ENCODE results near the gene CA5A.
"Not testable (repeated sequence)": the region's sequence is repeated elsewhere in the genome, so short reads cannot be mapped to it uniquely, and the experiment has no call there.

The CA5A gene

GRCh38 chr16:87909203-87909935, 27.0 kb downstream of the CA5A start:
- not testable (repeated sequence) for H3K9me3 Mint-ChIP-seq (ENCODE audit: low read depth); H3K4me1 Mint-ChIP-seq (ENCODE audit: low read depth); H3K36me3 Mint-ChIP-seq; H3K27me3 Mint-ChIP-seq
- peak overlapping the region; percentile 30 for H3K4me3 Mint-ChIP-seq
- peak overlapping the region; percentile 85 for H3K27ac Mint-ChIP-seq

GRCh38 chr16:87908101-87908500, 28.2 kb downstream of the CA5A start:
- H3K4me3 Mint-ChIP-seq; H3K9me3 Mint-ChIP-seq (ENCODE audit: low read depth); H3K36me3 Mint-ChIP-seq; H3K27me3 Mint-ChIP-seq: not testable (repeated sequence)
- Mint-ChIP-seq H3K4me1 (ENCODE audit: low read depth) (peaks cover 15% of the 10 kb centered on the region), H3K27ac (peak overlapping the region; percentile 64)

GRCh38 chr16:87905521-87905920, 30.8 kb downstream of the CA5A start:
- peaks cover 15% of the 10 kb centered on the region for H3K4me1 Mint-ChIP-seq (ENCODE audit: low read depth)
- H3K36me3 Mint-ChIP-seq; H3K9me3 Mint-ChIP-seq (ENCODE audit: low read depth); H3K4me3 Mint-ChIP-seq; H3K27me3 Mint-ChIP-seq: not testable (repeated sequence)
- H3K27ac Mint-ChIP-seq: peak overlapping the region; percentile 54

- not testable (repeated sequence) for H3K36me3 Mint-ChIP-seq; H3K9me3 Mint-ChIP-seq (ENCODE audit: low read depth); H3K27ac Mint-ChIP-seq; H3K4me3 Mint-ChIP-seq; H3K27me3 Mint-ChIP-seq
- peaks cover 15% of the 10 kb centered on the region for H3K4me1 Mint-ChIP-seq (ENCODE audit: low read depth)
Observed at GRCh38 chr16:87904963-87905362, 31.4 kb downstream of the CA5A start.

- Mint-ChIP-seq H3K4me1 (ENCODE audit: low read depth) (peaks cover 42% of the 10 kb centered on the region), H3K27ac (peak overlapping the region; percentile 46)
- not testable (repeated sequence) for H3K27me3 Mint-ChIP-seq; H3K36me3 Mint-ChIP-seq; H3K4me3 Mint-ChIP-seq; H3K9me3 Mint-ChIP-seq (ENCODE audit: low read depth)
Observed at GRCh38 chr16:87900489-87900888, 35.8 kb downstream of the CA5A start.

- no peaks in the 10 kb centered on the region for H3K9me3 Mint-ChIP-seq (ENCODE audit: low read depth)
- peak overlapping the region; percentile 72 for H3K4me3 Mint-ChIP-seq
- no peaks in the 10 kb centered on the region for H3K27me3 Mint-ChIP-seq
- H3K4me1 Mint-ChIP-seq (ENCODE audit: low read depth): peaks cover 49% of the 10 kb centered on the region
- H3K27ac Mint-ChIP-seq: peak overlapping the region; percentile 100
- H3K36me3 Mint-ChIP-seq: no peaks in the 10 kb centered on the region
Observed at GRCh38 chr16:87897521-87898505, 38.5 kb downstream of the CA5A start.

- Mint-ChIP-seq H3K27ac (peak overlapping the region; percentile 100), H3K4me1 (ENCODE audit: low read depth) (peaks cover 49% of the 10 kb centered on the region), H3K4me3 (peak overlapping the region; percentile 72)
- H3K27me3 Mint-ChIP-seq; H3K9me3 Mint-ChIP-seq (ENCODE audit: low read depth); H3K36me3 Mint-ChIP-seq: not testable (repeated sequence)
Observed at GRCh38 chr16:87896924-87897520, 39.3 kb downstream of the CA5A start.

- peaks cover 49% of the 10 kb centered on the region for H3K4me1 Mint-ChIP-seq (ENCODE audit: low read depth)
- not testable (repeated sequence) for H3K9me3 Mint-ChIP-seq (ENCODE audit: low read depth); H3K27me3 Mint-ChIP-seq; H3K36me3 Mint-ChIP-seq
- peak overlapping the region; percentile 79 for H3K4me3 Mint-ChIP-seq
- H3K27ac Mint-ChIP-seq: peak overlapping the region; percentile 100
Observed at GRCh38 chr16:87896176-87896890, 40.0 kb downstream of the CA5A start.

GRCh38 chr16:87895641-87896141, 40.6 kb downstream of the CA5A start:
- Mint-ChIP-seq H3K36me3 (no peaks in the 10 kb centered on the region), H3K4me1 (ENCODE audit: low read depth) (peaks cover 49% of the 10 kb centered on the region), H3K27me3 (no peaks in the 10 kb centered on the region), H3K27ac (peak overlapping the region; percentile 100), H3K4me3 (peak overlapping the region; percentile 79), H3K9me3 (ENCODE audit: low read depth) (no peaks in the 10 kb centered on the region)

GRCh38 chr16:87894005-87894404, 42.3 kb downstream of the CA5A start:
- Mint-ChIP-seq H3K27ac (peak overlapping the region; percentile 100), H3K4me1 (ENCODE audit: low read depth) (peaks cover 49% of the 10 kb centered on the region)
- not testable (repeated sequence) for H3K36me3 Mint-ChIP-seq; H3K27me3 Mint-ChIP-seq; H3K9me3 Mint-ChIP-seq (ENCODE audit: low read depth); H3K4me3 Mint-ChIP-seq

GRCh38 chr16:87891764-87892163, 44.6 kb downstream of the CA5A start:
- H3K4me3 Mint-ChIP-seq: no peak overlapping the region
- no peaks in the 10 kb centered on the region for H3K27me3 Mint-ChIP-seq
- no peak overlapping the region for H3K27ac Mint-ChIP-seq
- H3K36me3 Mint-ChIP-seq: peaks cover 3% of the 10 kb centered on the region
- peaks cover 3% of the 10 kb centered on the region for H3K9me3 Mint-ChIP-seq (ENCODE audit: low read depth)
- peaks cover 29% of the 10 kb centered on the region for H3K4me1 Mint-ChIP-seq (ENCODE audit: low read depth)

GRCh38 chr16:87889762-87890161, 46.6 kb downstream of the CA5A start:
- not testable (repeated sequence) for H3K27ac Mint-ChIP-seq; H3K9me3 Mint-ChIP-seq (ENCODE audit: low read depth); H3K27me3 Mint-ChIP-seq; H3K4me3 Mint-ChIP-seq; H3K36me3 Mint-ChIP-seq
- H3K4me1 Mint-ChIP-seq (ENCODE audit: low read depth): peaks cover 12% of the 10 kb centered on the region

GRCh38 chr16:87888346-87888745, 48.0 kb downstream of the CA5A start:
- H3K4me1 Mint-ChIP-seq (ENCODE audit: low read depth); H3K27ac Mint-ChIP-seq; H3K36me3 Mint-ChIP-seq; H3K9me3 Mint-ChIP-seq (ENCODE audit: low read depth); H3K27me3 Mint-ChIP-seq; H3K4me3 Mint-ChIP-seq: not testable (repeated sequence)

GRCh38 chr16:87887931-87888330, 48.4 kb downstream of the CA5A start:
- not testable (repeated sequence) for H3K36me3 Mint-ChIP-seq; H3K9me3 Mint-ChIP-seq (ENCODE audit: low read depth); H3K27me3 Mint-ChIP-seq; H3K4me1 Mint-ChIP-seq (ENCODE audit: low read depth); H3K4me3 Mint-ChIP-seq
- peak overlapping the region; percentile 8 for H3K27ac Mint-ChIP-seq
